Liver (tissue), 3 donors: ENCODE data around the gene SLC6A3.

Source experiments
- JUND ChIP-seq, 2 donors: IDR thresholded peaks; 2 replicates each; pipeline ENCODE4 v1.6.1; 2016; ENCODE audit warnings: antibody characterized with exemption in 2 of 2
- NR2F2 ChIP-seq: IDR thresholded peaks from 2 replicates; pipeline ENCODE4 v1.6.1; 2016; ENCODE audit warnings: antibody characterized with exemption
- RAD21 ChIP-seq, 2 donors: IDR thresholded peaks; 2 replicates each; pipeline ENCODE4 v1.6.1; 2016; ENCODE audit warnings: antibody characterized with exemption in 2 of 2, mild to moderate bottlenecking in 2 of 2
- RXRA ChIP-seq, 2 donors: IDR thresholded peaks; 2 replicates each; pipeline ENCODE4 v1.6.1; 2017 to 2018; ENCODE audit warnings: antibody characterized with exemption in 2 of 2, mild to moderate bottlenecking in 1 of 2
- YY1 ChIP-seq: IDR thresholded peaks from 2 replicates; pipeline ENCODE4 v1.6.1; 2016; ENCODE audit warnings: antibody characterized with exemption, mild to moderate bottlenecking
- TF ChIP-seq, protein P1 (sequence below): fragments of 150-350 bp; IDR thresholded peaks from 2 replicates; pipeline ENCODE4 v1.5.1; 2017; ENCODE audit warnings: improper control_type of control experiment, low read depth, low read length; ENCODE audit not compliant: missing input control
- donor health status: healthy.
- donor health status: healthy.

DNA sequence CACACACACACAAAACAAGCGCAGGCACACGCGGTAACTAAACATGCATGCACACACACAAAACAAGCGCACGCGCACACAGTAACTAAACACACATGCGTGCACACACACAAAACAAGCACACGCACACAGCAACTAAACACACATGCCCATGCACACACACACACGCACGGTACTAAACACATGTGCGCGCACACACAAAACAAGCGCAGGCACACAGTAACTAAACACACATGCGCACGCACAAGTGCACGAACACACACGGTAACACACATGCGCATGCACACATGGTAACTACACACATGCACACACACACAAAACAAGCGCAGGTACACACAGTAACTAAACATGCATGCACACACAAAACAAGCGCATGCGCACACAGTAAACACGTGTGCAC lies 19.9 kb upstream of the SLC6A3 start:
- TF ChIP-seq, protein P1, sequence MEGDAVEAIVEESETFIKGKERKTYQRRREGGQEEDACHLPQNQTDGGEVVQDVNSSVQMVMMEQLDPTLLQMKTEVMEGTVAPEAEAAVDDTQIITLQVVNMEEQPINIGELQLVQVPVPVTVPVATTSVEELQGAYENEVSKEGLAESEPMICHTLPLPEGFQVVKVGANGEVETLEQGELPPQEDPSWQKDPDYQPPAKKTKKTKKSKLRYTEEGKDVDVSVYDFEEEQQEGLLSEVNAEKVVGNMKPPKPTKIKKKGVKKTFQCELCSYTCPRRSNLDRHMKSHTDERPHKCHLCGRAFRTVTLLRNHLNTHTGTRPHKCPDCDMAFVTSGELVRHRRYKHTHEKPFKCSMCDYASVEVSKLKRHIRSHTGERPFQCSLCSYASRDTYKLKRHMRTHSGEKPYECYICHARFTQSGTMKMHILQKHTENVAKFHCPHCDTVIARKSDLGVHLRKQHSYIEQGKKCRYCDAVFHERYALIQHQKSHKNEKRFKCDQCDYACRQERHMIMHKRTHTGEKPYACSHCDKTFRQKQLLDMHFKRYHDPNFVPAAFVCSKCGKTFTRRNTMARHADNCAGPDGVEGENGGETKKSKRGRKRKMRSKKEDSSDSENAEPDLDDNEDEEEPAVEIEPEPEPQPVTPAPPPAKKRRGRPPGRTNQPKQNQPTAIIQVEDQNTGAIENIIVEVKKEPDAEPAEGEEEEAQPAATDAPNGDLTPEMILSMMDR: no peak
- TF ChIP-seq RAD21 (IDR thresholded peaks at IDR 0.05) (no peak), RXRA (IDR thresholded peaks at IDR 0.05) (no peak), YY1 (no peak), NR2F2 (no peak), JUND (IDR thresholded peaks at IDR 0.05) (no peak)
